OCI-LY1 (cell line): ENCODE data around the gene XKRX.

Source experiments
- H2AFZ ChIP-seq: fragments of 200-600 bp; sonication (generic), shearing (Covaris generic); 2 replicates; pipeline ENCODE4 v1.6.0; 2014; ENCODE audit warnings: antibody characterized with exemption, mild to moderate bottlenecking, low read length
- H3F3A ChIP-seq: fragments of 200-600 bp; sonication (generic), shearing (Covaris generic); 2 replicates; pipeline ENCODE4 v1.6.0; 2014; ENCODE audit warnings: mild to moderate bottlenecking, antibody characterized with exemption, low read length, moderate library complexity; ENCODE audit not compliant: insufficient read depth
- H3K27ac ChIP-seq: fragments of 200-600 bp; sonication (generic); 2 replicates; pipeline ENCODE4 v1.5.1; 2014; ENCODE audit warnings: low read length, mixed run types, mild to moderate bottlenecking, low read depth; ENCODE audit not compliant: poor library complexity, severe bottlenecking
- H3K27me3 ChIP-seq: fragments of 200-600 bp; sonication (generic); 2 replicates; pipeline ENCODE4 v1.6.0; 2014; ENCODE audit warnings: antibody characterized with exemption, mild to moderate bottlenecking, low read length, moderate library complexity; ENCODE audit not compliant: insufficient read depth
- H3K36me3 ChIP-seq: fragments of 200-600 bp; sonication (generic); 2 replicates; pipeline ENCODE4 v1.6.1; 2014; ENCODE audit warnings: mild to moderate bottlenecking, antibody characterized with exemption, low read length, moderate library complexity, mixed read lengths; ENCODE audit not compliant: insufficient read depth
- H3K4me1 ChIP-seq: fragments of 200-600 bp; sonication (generic); 2 replicates; pipeline ENCODE4 v1.5.1; 2014; ENCODE audit warnings: mild to moderate bottlenecking, low read length, moderate library complexity; ENCODE audit not compliant: insufficient read depth, severe bottlenecking
- H3K4me2 ChIP-seq: fragments of 200-600 bp; sonication (generic), shearing (Covaris generic); 2 replicates; pipeline ENCODE4 v1.6.1; 2014; ENCODE audit warnings: low read length
- H3K4me3 ChIP-seq: fragments of 200-600 bp; sonication (generic); 2 replicates; pipeline ENCODE4 v1.5.1; 2014; ENCODE audit warnings: low read length, low read depth, mild to moderate bottlenecking, mixed read lengths; ENCODE audit not compliant: poor library complexity, severe bottlenecking
- H3K79me2 ChIP-seq: fragments of 200-600 bp; shearing (Covaris generic); 2 replicates; pipeline ENCODE4 v1.6.1; 2016; ENCODE audit warnings: mixed run types, low read length, mixed read lengths; ENCODE audit not compliant: insufficient read depth
- H3K9ac ChIP-seq: fragments of 200-600 bp; sonication (generic), shearing (Covaris generic); 2 replicates; pipeline ENCODE4 v1.6.1; 2014; ENCODE audit warnings: mild to moderate bottlenecking, low read length, mixed read lengths
- H3K9me2 ChIP-seq: fragments of 200-600 bp; sonication (generic), shearing (Covaris generic); 2 replicates; pipeline ENCODE4 v1.6.1; 2014; ENCODE audit warnings: low read depth, mild to moderate bottlenecking, low read length, mixed read lengths
- H3K9me3 ChIP-seq: fragments of 200-600 bp; shearing (Covaris generic); 2 replicates; pipeline ENCODE4 v1.6.1; 2014; ENCODE audit warnings: low read length, mixed read lengths
- H4K20me1 ChIP-seq: fragments of 200-600 bp; sonication (generic), shearing (Covaris generic); 2 replicates; pipeline ENCODE4 v1.6.0; 2016; ENCODE audit warnings: mild to moderate bottlenecking, low read length; ENCODE audit not compliant: insufficient read depth
- CTCF ChIP-seq: fragments of 200-600 bp; sonication (generic), shearing (Covaris generic); IDR thresholded peaks from 2 replicates; pipeline ENCODE4 v1.5.1; 2017; ENCODE audit warnings: mild to moderate bottlenecking, antibody characterized with exemption, low read length, moderate library complexity, mixed read lengths
- EZH2 ChIP-seq: fragments of 200-600 bp; sonication (generic), shearing (Covaris generic); IDR thresholded peaks from 2 replicates; pipeline ENCODE4 v1.8.0; 2017; ENCODE audit warnings: borderline replicate concordance, mixed run types, mild to moderate bottlenecking, antibody characterized with exemption, low read length, moderate library complexity, mixed read lengths

Gene XKRX

DNA sequence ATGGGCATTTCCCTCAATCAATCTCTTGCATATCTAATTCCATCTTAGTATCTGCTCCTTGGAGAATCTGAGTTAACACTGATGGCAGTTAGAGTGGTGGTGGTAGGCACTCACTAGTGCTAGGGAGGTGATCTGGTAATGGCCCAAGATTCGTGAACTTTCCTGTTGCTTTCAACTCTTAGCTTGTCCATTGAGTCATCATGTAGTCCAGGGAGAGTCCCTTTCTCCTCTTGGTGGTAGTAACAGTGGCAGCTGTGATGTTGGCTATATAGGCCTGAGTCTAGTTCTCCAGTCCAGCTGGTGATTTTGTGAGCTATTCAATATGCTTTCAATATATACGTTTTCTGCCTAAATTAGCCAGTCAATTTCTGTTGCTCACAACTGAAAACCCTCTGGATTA is 7.0 kb upstream of the XKRX start:
- Histone ChIP-seq H3K79me2 (no peaks in the 10 kb centered on the region), H3K27me3 (no peaks in the 10 kb centered on the region), H3K4me3 (no peak overlapping the region), H2AFZ (no peak overlapping the region), H3K9me3 (no peaks in the 10 kb centered on the region), H3K4me1 (peaks cover 10% of the 10 kb centered on the region), H4K20me1 (no peaks in the 10 kb centered on the region), H3K36me3 (no peaks in the 10 kb centered on the region), H3K4me2 (no peak overlapping the region), H3F3A (no peaks in the 10 kb centered on the region), H3K27ac (no peak overlapping the region), H3K9me2 (no peaks in the 10 kb centered on the region), H3K9ac (no peak overlapping the region)
- TF ChIP-seq EZH2: no peak

GRCh38 chrX:100931925-100932285 is 3.2 kb upstream of the XKRX start:
- Histone ChIP-seq H3K9me2 (no peaks in the 10 kb centered on the region), H3K4me3 (no peak overlapping the region), H3K27ac (no peak overlapping the region), H3K27me3 (no peaks in the 10 kb centered on the region), H3K9ac (no peak overlapping the region), H3K4me2 (no peak overlapping the region), H3K4me1 (peaks cover 29% of the 10 kb centered on the region), H3K79me2 (no peaks in the 10 kb centered on the region), H3F3A (no peaks in the 10 kb centered on the region), H3K36me3 (no peaks in the 10 kb centered on the region), H4K20me1 (no peaks in the 10 kb centered on the region), H3K9me3 (no peaks in the 10 kb centered on the region), H2AFZ (no peak overlapping the region)
- no peak for TF ChIP-seq CTCF
- no peak for TF ChIP-seq EZH2

DNA sequence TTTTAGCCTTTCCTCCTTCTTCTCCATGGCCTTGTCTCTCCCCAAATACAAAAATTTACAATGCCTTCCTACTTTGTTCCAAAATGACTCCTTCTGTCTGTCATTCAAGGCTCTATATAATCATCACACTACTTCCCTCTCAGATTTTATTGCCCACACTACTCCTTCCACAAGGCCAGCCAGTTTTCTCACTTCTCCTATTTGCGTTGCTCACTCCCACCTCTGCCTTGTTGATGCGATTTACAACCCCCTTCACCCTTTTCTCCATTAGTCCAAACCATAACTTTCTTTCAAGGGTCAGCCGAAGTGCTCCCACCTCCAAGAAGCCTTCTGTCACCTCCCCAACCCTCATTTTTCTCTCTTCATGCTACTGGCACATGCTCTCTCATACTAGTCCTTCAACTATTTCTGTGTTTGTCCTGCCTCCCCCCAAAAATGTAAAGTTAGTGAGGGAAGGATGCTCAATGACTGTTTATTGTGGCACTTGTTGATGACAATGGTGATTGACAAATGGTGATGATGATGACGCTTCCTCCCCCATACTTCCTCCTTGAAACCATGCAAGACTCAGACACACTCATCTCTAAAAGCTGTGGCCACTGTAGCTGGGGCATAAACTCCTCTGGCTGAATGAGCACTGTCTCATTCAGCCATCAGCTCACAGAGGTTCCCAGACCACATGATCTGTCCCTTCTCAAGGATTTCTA is 2.7 kb upstream of the XKRX start:
- no peaks in the 10 kb centered on the region for H3K27me3 ChIP-seq
- no peak overlapping the region for H3K27ac ChIP-seq
- TF ChIP-seq CTCF (no peak), EZH2 (no peak)
- H3K9ac ChIP-seq: no peak overlapping the region
- H3K4me1 ChIP-seq: peaks cover 29% of the 10 kb centered on the region
- no peak overlapping the region for H3K4me2 ChIP-seq
- H4K20me1 ChIP-seq: no peaks in the 10 kb centered on the region
- no peak overlapping the region for H3K4me3 ChIP-seq
- H3K9me2 ChIP-seq: no peaks in the 10 kb centered on the region
- no peak overlapping the region for H2AFZ ChIP-seq
- H3K79me2 ChIP-seq: no peaks in the 10 kb centered on the region
- no peaks in the 10 kb centered on the region for H3K36me3 ChIP-seq
- H3K9me3 ChIP-seq: no peaks in the 10 kb centered on the region
- H3F3A ChIP-seq: no peaks in the 10 kb centered on the region

DNA sequence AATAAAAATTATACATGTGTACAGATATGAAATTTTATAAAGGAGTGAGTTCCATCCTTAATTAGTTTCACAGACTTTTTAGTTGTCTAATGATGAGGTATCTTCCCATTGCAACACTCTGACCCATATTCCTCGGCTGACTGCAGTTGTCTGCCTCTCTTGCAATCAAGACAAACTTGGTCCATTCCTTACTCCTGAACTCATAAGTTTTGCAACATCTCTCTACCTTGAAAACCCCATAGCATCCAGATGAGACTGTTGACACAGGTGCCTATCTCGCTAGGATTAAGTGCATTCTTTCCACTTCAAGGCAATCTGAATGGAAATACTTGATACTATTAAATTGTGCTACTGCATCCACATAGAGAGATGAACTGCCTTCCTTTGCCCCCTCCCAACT is 2.3 kb downstream of the XKRX start:
- no peak overlapping the region for H3K27ac ChIP-seq
- H3F3A ChIP-seq: no peaks in the 10 kb centered on the region

More for the DNA sequence above, 2.3 kb downstream of the XKRX start:
- no peaks in the 10 kb centered on the region for H3K9me2 ChIP-seq
- H3K27me3 ChIP-seq: no peaks in the 10 kb centered on the region
- H4K20me1 ChIP-seq: no peaks in the 10 kb centered on the region
- no peak overlapping the region for H2AFZ ChIP-seq
- H3K4me2 ChIP-seq: no peak overlapping the region
- no peaks in the 10 kb centered on the region for H3K9me3 ChIP-seq
- no peak overlapping the region for H3K9ac ChIP-seq
- TF ChIP-seq EZH2 (no peak), CTCF (no peak)
- no peaks in the 10 kb centered on the region for H3K36me3 ChIP-seq
- no peaks in the 10 kb centered on the region for H3K79me2 ChIP-seq
- peak overlapping the region; percentile 1 for H3K4me3 ChIP-seq
- H3K4me1 ChIP-seq: peaks cover 27% of the 10 kb centered on the region
